Measurements from ENCODE around the gene CARD11.

CARD11 gene

DNA sequence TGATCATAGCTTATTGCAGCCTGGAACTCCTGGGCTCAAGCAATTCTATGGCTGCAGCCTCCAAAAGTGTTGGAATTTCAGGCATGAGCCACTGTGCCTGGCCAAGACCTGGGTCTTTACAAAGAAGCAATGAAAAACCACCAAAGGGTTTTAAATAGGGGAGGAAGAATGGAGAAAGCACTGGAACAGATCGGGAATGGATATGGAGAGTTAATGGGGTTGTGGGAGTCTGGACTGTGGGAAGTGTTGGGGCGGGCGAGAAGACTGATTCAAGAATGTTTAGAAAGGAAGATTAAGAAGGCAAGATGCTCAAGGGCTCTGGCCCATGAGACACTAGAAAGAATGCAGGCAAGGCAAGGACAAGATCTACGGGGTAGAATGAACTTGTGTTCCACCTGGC, 98.5 kb downstream of the CARD11 start:
- DNase-seq (ENCODE audit: low read depth in 3 of 3, low spot score in 1 of 3) = no peak

DNA sequence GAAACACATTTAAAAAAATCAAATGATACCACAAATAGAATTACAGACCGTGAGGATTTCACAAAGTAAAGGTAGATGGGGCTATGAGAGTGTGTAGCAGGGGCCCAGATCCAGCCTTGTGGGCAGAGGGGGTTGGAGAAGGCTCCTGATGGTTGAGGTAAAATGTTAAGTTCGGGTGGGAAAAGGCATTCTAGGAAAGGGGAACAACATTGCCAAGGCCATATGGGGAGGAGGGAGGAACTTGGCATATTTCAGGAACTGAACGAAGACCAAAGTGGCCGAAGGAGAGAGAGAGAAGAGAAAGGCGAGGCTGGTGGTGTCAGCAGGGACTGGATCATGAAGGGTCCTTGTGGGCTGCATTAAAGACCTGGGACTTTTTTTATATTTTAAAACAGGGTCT, 98.9 kb downstream of the CARD11 start:
- DNase-seq (ENCODE audit: low read depth in 3 of 3, low spot score in 1 of 3) = no peak

DNA sequence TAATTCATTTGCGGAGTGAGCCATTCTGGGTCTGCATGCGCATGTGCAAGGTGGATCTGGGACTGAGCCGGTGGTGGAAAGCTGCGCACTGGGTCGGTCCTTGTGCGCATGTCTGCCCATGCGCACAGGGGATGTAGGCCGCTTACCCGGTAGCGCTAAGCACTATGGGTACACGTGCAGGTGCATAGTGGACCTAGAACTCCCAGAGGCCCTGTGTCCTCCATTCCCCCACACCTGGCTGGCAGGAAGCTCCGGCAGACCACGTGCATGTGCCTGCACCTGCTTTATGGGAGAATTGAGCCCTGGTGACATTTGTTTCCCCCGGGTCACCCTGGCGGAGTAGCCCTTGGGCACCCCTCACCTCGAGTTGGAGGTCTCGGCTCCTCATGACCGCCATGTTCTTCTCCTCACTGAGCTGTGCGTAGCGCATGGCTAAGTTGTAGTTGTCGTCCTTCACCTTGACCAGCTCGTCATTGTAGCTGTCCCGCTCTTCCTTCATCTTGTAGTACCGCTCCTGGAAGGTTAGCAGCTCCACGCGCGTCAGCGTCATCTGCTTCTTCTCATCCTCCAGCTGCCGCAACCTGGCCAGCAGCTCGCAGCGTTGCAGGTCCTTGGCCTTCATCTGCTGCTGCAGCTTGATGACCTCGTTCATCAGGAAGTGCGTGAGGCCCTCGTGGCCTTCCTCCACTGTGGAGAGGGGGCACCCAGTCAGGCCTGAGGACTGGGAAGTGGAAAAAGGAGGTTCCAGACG, 99.6 kb downstream of the CARD11 start:
- no peak for DNase-seq (ENCODE audit: low read depth in 3 of 3, low spot score in 1 of 3)

DNA sequence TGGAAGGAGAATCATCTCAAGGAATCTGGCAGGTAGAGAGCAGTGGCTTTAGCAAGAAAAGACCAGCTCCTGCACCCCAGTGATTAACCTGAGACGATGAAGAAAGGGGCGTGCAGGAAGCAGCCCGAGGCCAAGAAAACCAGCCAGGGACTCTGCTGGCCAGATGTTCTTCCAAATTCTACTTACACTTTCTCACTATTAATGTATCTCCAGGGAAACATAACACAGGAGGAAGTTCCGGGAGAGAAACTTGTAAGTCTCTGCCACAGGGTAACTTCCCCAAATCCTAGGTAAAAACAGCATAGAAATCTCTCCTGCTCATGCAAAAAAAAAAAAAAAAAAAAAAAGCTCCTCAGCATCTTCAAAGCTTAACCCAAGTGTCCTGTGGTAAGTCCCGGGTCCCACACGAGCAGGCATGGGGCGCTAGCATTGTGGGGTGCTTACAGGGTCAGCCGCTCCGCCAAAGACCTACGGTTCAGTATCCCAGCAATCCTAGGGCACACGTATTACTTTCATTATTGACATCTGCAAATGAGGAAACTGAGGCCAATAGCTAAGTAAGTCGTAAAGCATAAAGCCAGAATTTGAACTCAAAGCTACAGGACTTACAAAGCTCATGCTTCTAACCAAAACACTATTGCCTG, 102.3 kb downstream of the CARD11 start:
- DNase-seq (ENCODE audit: low read depth in 3 of 3, low spot score in 1 of 3) = no peak

DNA sequence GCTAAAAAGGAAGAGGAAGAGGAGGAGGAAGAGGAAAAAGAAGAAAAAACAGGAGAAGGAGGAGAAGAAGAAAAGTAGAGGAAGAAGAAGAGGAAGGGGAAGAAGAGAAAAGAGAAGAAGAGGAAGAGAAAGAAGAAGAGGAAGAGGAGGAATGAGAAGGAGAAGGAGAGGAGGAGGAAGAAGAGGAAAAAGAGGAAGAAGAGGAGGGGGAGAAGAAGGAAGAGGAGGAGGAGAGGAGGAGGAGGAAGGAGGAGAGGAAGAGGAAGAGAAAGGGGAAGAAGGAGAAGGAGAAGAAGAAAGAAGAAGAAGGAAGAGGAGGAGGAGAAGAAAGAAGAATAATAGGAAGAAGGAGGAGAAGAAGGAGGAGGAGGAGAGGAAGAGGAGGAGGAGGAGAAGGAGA, 103.2 kb downstream of the CARD11 start:
- DNase-seq (ENCODE audit: low read depth in 3 of 3, low spot score in 1 of 3) = no peak

DNA sequence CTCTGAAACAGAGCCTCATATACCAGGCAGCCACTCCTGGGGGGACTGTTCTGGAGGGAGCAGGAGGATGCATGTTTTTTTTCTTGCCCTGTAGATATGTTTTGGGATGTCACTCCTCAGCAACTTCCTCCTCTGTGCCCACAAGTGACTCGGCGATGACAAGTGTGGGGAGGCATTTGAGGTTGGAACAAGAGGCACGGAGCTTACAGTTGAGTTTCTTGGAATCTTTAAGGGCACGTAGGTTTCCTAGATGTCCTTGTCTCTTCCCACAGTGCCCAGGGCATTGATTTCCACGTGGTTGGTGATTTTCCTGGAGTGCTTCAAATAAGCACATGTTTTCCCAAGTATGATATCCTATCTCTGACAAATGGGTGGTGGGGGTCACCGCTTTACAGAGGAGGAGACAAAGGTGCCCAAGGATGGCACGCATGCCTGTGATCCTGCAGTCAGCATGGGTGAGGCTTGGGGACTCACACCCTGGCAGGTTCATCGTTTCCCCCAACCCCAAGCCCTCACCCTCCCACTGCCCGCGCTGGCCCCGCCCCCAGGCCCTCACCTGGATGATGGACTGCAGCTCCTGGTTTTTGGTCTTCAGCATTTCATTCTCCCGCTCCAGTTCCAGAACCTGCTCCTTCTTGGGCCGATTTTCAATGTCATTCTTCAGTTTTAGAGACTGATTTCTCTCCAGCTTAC, 104.3 kb downstream of the CARD11 start:
- no peak for DNase-seq (ENCODE audit: low read depth in 3 of 3, low spot score in 1 of 3)

DNA sequence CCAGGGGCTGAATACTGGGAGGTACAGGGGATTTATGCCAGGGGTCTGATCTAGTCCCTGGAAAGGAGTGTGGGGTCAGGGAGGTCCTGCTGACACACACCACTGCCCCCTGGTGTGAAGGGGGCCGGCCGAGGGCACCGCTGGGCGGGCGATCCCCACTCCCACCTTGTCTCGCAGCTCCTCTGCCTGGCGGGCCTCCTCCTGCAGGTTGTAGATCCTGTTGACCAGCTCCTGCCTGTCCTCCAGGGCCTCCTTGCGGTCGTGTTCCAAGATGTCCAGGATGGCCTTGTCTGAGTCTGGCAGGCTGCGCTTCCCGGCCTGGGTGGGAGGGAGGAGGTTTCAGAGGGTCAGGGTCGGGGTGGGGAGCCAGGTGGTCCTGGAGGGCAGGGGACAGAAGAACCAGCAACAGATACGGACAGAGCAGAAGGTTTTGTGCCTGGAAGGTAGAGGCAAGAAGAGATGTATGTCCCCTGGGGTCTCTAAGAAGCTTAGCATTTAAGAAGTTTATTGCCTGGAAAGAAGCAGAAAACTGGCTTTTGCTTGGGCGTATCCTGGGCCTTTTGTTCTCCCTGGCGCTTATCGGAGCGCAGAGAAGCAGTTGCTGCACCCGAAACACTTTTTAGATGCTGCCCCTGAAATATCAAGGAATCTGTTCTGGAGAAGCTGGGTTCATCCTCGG, 105.0 kb downstream of the CARD11 start:
- DNase-seq (ENCODE audit: low read depth in 3 of 3, low spot score in 1 of 3) = no peak

DNA sequence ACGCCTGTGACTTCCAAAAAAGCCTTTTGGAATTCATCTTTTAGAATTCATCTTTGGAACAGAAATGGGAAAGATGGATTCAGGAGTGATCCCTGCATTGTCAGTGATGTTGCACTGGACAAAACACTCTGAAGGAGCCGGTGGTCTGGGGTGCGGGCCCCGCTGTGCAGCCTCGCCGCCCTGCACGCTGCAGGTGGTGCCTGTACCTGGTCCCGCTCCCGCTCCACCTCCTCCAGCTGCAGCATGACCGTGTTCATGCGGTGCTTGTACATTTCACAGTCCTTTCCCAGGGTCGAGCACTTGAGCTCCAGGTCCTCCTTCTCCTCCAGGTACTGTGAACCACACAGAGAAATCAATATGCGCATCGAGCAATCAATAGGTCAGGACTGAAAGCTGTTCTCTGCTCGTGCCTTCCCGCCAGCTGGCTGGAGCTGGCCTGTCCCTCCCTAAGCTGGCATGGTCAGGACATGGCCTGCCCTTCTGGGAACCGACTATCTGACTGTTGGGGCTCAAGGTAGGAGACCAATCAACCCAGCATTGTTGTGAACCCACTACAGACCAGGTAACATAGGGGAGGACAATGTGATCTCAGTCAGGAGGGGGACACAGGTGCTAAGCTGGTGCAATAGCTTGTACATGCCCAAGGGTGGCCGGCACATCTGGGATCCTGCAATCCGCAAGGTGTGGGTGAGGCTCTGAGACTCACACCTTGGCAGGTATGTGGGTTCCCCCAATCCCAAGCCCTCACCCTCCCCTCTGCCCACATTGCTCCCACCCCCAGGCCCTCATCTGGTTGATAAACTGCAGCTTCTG, 105.8 kb downstream of the CARD11 start:
- DNase-seq (ENCODE audit: low read depth in 3 of 3, low spot score in 1 of 3) = no peak

DNA sequence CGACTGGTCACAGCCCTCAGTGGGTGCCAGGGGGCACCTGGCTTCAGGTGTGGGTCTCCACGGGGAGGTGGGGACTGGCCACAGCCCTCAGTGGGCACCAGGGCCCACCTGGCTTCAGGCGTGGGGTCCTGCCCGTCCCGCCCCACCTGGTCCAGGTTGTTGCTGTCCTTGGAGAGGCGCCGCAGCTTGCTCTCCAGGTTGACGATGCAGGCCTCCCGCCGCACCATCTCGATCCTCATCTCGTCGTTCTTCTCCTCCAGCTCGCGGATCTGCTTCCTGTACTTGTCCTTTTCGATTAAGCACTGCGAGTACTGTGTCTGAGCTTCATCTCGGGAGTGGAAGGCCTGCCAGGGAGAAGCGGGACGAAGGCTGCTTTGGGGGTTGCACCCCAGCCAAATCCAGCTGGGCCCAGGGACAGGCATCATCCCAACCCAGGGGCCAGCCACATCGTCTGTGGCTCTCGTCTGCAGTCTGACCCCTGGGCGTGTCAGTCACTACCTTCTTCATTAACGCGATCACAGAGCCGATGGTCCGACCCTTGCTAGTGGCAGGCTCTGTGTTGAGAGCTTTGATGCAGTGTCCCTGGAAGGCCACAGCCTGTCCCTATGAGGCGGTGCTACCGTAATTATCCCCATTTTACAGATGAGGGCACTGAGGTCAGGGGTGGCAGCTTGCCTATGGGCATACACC, 106.6 kb downstream of the CARD11 start:
- DNase-seq (ENCODE audit: low read depth in 3 of 3, low spot score in 1 of 3) = no peak

DNA sequence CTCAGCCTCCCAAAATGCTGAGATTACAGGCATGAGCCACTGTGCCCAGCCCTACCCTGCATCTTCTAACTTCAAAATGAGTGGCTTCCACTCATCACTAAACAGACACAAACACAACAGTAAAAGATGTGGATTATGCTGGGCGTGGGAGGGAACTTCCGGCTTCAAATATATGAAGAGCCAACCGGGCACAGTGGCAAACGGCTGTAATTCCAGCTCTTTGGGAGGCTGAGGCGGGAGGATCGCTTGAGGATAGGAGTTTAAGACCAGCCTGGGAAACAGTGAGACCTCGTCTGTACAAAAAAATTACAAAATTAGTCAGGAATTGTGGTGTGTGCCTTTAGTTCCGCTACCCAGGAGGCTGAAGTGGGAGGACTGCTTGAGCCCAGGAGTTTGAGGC, 107.4 kb downstream of the CARD11 start:
- DNase-seq (ENCODE audit: low read depth in 3 of 3, low spot score in 1 of 3) = no peak

DNA sequence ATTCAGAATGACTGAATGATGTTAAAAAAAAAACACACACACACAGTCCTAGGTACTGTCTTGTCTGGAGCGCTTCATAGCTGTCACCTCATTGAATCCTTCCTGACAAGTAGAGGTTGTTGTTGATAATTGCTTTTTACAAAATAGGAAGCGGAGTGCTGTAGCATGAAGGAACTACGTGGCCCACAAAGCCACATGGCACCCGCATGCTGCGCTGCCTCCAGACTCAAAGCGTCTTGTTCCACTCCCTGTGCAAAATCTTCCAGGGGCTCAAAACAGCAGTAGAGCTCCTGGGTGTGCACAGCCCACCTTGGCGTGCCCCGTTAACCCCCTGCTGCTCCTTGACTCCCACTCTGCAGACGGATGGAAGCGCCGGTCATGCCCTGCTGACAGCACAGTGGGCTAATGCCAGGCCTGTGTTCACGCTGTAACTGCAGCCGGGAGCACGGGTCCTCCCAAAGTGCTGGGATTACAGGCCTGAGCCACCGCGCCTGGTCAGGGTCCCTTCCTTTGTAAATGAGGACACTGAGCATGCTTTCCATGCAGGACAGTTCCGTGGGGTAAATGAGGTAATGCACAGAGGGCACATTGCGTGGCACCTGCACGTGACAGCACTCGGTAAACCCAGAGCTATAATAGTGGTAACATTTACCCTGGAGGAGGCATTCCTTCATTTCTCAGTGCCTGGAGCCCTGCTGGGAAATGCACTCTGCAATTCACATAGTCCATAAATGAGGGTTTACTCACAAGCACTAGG, 108.5 kb downstream of the CARD11 start:
- no peak for DNase-seq (ENCODE audit: low read depth in 3 of 3, low spot score in 1 of 3)

DNA sequence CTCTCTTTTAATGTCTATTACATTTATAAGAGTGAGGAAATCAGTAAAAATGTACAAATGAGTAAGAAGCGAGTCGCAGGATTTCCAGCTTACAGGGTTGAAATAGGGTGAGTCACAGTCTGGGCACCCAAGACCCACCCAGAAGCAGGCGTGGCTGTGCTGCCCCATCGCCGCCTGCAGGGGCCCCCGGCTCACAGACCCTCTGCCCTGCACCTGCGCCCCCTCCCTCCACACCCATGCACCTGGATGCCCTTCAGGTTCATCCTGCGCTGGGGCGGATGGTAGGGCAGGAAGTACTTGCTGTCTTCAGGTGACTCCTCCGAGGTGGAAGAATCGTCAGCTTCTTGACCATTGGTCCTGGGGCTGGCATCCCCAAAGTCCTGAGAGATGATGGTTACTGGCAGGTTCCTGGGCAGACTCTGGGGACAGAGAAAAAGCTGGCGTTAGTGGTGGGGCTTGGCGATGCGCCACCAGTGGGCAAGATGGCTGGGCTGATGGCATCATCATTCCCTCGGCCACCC, 109.4 kb downstream of the CARD11 start:
- no peak for DNase-seq (ENCODE audit: low read depth in 3 of 3, low spot score in 1 of 3)

DNA sequence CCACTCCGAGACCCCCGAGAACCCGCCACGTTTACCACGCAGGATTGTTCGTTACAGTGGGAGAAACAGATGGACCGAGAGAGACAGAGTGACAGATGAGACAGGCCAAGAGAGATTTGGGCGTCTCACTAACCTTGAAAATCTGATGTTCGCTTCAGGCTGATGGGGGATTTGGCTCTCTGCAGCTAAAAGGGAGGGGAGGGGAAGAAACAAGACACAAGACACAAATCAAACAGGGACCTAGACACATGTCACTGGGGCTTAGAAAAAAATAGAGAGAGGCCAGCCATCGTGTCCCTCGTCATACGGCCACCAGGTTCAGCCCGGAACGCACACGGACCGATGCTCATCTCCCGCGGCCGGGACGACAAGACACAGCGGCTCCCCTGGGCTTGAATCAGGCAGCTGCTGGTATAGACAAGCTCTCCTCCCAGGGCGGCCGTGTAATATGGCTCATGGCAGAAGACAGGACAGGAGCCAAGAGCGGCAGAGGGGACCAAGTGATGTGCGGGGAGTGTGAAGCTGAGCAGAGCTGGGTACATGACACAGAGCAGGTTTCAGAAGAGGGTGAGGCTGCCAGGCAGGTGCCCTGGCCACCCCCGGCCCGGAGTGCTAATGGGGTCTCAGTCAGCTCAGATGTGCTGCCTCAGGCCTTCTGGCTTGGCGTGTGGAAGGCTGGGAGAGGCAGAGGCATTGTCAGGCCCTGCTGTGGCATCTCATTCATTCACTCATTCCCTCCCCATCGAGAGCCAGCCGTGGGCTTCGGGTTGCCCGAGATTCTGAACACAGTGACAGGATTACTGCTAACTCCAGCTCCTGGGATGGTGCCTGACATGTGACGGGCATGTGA, 111.0 kb downstream of the CARD11 start:
- DNase-seq (ENCODE audit: low read depth in 3 of 3, low spot score in 1 of 3) = no peak

DNA sequence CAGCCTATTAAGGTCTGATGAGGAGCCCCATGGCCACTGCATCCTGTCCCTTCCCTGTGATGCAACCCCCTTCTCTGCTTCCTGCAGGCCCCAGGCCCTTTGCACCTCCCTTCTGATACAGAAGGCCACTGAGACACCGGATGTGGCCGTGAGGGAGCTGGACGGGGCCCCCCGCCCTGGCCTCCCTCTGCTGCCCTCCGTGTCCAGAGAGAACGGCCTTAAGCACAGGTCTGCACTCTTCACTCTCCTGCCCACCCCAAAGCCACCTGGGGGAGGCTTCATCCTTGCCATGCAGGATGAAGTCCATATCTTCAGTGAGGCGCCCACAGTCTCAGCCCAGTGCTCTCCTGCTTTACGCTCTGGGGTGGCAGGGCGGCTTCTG, 112.6 kb downstream of the CARD11 start:
- DNase-seq (ENCODE audit: low read depth in 3 of 3, low spot score in 1 of 3) = no peak

DNA sequence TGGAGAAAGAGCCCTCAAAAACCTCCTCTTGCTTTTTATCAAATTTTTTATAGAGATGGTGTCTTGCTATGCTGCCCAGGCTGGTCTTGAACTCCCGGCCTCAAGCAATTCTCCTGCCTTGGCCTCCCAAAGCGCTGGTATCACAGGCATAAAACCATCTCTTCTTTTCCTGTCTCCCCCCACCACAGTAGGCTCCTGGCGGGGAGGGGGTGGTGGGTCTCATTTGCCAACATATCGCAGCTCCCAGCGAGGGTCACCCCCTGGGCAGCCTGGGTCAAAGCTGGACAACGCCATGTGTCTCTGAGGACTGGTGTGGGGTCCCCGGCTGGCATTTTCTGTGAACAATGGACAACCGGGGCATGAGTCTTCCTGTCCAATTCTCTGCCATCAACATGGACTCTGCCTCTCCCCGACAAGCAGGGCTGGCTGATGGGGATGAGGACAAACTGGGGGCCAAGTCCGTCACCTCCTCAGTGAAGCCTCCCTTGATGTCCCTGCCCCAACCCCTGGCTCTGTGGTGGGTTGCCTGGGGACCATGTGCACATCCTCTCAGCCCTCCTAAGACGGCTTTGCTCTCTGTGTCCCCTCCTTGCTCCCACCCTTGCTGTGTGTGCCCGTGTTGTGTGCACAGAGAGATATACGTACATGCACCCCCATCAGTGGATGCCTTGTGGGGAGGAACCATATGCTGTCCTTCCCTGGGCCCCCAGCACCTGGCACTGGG, 113.2 kb downstream of the CARD11 start:
- no peak for DNase-seq (ENCODE audit: low read depth in 3 of 3, low spot score in 1 of 3)

DNA sequence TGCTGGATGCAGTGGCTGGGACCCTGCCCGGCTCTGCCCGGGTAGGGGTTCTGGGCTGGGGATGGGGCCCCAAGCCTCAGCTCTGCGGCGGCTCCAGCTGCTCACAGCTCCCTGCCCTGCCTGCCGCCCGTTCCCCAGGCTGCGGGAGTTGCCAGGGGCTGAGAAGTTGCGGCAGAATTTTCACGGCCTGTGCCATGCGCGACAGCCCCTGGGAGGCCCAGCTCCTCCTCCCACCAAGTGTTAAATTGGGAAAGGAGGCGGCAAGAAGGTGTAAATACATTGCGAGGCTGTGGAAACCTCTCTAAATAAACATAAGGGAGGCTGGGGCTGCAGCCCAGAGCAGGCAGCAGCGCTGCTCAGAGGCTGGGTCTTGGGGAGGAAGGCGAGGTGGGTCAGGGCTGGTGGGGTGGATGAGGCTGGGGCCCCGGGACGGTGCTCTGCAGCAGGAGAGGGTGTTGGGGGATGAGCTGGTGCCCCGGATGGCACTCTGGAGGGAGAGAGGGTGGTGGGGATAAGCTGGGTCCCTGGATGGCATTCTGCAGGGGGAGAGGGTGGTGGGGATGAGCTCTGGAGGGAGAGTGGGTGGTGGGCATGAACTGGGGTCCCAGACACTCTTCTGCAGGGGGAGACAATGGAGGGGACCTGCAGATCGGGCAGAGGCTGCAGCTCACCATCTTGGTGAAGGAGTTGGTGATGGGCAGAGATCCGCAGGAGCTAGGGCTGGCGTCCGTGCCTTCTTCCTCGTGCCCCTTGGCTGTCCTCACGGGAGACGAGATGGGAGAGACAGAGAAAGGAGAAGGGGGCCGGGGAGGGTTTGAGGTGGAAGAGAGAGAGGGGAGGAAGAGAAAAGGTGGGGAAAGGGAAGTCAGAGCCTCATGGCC, 114.1 kb downstream of the CARD11 start:
- no peak for DNase-seq (ENCODE audit: low read depth in 3 of 3, low spot score in 1 of 3)
